ENCODE measurements around the gene FBXO39.

DNA sequence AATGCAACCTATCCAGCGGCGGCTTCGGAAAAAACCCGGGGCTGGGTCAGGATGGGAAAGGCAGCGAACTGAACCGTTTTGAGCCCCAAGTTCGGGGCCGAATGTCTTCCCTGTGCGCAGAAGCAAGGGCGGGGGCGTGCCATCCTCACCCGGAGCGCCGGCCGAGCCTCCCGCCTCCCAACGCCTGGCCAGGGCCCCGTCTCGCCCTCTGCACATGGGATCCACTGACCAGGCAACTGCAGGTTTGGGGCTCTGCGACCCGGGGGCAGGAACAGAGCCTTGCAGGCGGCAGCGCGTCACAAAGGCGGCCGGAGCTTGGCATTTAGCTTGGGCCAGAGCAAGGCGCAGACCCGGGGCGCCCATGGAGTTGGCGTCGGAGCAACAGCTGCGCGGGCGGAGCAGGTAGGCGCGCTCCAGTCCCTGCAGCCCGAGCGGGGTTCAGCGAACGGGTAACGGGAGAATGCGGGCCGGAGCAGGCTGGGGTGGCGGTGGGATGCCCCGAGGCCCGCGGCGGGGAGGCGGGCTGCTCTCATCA lies at the start of gene FBXO39:
- TF ChIP-seq, protein P1, sequence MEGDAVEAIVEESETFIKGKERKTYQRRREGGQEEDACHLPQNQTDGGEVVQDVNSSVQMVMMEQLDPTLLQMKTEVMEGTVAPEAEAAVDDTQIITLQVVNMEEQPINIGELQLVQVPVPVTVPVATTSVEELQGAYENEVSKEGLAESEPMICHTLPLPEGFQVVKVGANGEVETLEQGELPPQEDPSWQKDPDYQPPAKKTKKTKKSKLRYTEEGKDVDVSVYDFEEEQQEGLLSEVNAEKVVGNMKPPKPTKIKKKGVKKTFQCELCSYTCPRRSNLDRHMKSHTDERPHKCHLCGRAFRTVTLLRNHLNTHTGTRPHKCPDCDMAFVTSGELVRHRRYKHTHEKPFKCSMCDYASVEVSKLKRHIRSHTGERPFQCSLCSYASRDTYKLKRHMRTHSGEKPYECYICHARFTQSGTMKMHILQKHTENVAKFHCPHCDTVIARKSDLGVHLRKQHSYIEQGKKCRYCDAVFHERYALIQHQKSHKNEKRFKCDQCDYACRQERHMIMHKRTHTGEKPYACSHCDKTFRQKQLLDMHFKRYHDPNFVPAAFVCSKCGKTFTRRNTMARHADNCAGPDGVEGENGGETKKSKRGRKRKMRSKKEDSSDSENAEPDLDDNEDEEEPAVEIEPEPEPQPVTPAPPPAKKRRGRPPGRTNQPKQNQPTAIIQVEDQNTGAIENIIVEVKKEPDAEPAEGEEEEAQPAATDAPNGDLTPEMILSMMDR (IDR thresholded peaks at IDR 0.05): no peak
- no peak for TF ChIP-seq POLR2A (IDR thresholded peaks at IDR 0.05)

All from prostate gland (tissue), 2 donors.